CD4-positive, alpha-beta T cell treated with Interleukin-10 for 1 hour (primary cell): ENCODE data around the gene WWTR1.

ENCODE experiments used
- DNase-seq: peaks from one replicate; pipeline ENCODE4 v3.0.0-alpha.2; 2020

Gene WWTR1

GRCh38 chr3:149560001-149560400 lies 97.8 kb downstream of the WWTR1 start:
- DNase-seq: no peak

GRCh38 chr3:149559525-149559924 lies 98.3 kb downstream of the WWTR1 start:
- no peak for DNase-seq

DNA sequence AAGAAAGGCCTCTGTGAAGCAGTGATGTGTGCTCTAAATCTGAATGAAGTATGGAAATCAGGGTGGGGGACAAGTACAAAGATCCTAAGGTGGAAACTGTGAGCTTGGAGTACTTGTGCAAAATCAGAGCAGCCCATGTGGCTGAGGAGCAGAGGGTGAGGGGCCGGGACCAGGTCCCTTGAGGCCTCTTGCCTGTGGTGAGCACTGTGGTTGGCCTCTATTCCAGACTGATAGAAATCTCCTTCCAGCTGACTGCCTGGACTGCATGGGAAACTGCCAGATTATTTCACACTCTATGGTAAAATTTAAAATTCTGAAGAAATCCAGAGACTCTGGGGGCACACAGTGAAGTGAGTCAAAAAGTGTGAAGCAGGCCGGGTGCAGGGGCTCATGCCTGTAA lies 101.9 kb downstream of the WWTR1 start:
- no peak for DNase-seq

- DNase-seq: no peak
These were observed 103.0 kb downstream of the WWTR1 start for GRCh38 chr3:149554826-149555225.

DNA sequence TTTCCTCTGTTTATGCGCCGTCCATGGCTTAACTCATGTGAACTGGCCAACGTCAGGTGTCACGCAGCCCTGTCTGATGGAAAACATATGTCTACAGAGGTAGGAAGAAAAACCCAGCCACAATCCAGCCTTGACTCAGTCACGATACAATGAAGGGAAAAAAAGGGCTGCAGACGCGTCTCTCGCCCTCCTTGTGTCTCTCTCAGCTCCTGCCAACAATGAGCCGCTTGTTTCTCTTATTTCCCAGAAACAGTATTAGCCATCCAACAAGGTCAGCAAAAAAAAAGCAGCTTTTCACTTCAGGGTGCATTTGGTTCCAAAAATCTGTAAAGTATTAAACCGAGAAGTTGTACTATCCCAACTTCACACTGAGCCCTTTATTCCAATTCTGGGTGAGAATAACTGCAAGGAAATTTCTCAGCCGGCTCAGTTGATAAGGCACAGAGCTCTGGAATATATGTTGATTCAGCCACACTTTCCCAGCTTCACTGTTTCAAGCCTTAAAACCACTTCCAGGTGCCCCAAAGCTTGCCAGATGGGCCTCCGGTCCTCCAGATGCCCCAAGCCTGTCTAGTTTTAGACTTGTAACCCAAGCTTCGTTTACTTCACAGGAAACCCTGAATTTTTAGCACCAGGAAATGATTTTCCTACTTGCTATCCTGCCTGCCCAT lies 103.9 kb downstream of the WWTR1 start:
- no peak for DNase-seq

DNA sequence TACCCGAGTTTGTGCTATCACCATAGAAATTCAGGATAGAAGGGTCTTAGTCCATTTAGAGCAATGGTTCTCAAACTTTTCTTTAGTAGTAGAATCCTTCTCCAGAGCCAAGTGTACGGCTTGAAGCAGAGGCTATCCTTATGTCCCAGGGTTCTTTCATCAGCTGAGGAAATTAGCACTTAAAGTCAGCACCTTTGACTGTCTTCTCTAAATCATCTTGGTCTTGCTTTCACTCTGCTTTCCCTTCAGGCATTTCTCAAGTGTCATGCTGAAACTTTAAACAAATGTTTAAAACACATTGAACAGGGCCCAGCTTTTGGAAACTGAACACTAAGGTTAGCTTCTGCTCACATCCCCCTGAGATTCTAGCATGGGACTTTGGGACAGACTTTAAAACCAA lies 105.1 kb downstream of the WWTR1 start:
- DNase-seq: no peak

DNA sequence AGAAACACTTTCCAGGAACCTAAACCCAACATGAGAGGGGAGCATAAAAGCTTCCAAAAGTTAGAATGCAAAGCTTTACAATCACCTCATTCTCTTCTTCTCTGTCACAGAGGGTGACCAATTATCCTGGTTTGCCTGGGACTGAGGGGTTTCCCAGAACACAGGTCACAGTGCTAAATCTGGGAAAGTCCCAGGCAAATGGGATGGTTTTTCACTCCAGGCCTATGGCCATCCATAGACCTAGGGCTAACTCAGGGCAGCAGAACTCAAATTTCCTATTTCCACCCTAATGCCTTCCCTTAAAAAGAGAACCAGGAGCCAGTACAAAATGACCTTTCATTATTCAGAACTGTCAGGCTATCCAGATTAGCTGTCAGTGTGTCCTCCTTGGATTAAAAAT lies 106.3 kb downstream of the WWTR1 start:
- no peak for DNase-seq

- DNase-seq: no peak
These were observed 109.2 kb downstream of the WWTR1 start for GRCh38 chr3:149548669-149549065.

DNA sequence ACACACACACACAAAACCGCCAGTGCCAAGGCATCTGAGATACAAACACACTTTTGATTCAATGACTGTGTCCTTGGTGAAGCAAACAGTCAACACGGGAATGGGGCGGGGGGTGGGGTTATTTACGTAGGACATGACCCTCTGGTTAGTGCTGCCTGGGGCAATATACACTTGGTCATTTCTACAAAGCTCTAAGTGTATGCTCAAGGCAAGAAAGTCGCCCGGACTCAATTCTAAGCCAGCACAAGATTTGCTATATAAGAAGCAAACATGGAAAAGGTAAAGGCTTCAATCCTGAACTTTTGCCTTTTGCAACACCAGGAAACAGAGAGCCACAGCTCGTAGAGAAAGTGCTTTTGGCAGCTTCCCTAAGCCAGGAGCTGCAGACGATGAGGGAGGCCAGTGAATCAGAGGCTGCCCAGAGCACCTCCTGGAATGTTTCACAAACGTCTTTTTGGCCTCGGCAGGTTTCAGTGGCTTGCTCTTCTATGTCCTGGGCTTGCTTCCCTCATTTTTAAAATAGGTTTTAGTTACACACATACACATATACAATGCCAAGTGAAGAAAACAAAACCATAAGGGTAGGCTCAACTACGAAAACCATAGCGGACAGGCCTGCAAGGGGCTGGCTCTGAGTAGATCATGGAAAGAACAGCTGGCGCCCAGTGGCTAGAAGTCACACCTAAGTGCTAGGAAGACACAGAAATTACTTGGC lies 109.7 kb downstream of the WWTR1 start:
- DNase-seq: no peak

DNA sequence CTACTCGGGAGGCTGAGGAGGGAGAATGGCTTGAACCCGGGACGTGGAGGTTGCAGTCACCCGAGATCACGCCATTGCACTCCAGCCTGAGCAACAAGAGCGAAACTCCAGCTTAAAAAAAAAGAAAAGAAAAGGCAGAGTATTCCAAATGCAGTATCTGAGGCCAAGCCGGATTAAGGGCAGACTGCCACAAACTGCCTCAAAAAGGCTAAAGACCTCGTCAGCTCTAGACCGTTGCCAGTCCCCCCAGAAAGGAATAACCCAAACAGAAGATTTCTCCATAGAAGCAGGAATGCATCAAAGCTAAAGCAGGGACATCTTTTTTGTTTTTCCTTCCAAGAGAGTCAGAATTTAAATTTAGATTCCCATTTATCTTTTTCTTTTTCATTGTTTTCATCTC lies 110.4 kb downstream of the WWTR1 start:
- DNase-seq: no peak

DNA sequence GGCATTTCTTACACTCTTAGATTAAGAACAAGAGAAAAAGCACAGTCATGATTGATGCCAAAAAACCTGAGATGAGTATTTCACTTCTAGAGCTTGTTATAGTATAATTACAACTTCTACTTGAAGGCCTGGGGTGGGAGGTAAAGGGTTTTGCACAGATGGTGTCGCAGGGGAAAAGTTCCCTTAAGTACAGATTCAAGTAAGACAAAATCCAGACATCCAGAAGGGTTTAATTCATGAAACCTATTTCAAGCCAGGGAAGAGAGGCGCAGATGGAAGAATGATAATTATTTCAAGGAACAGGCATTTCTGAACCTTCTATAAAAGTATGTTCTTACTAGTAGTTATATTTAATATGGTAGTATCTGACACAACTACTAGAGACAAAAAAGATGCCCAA lies 112.8 kb downstream of the WWTR1 start:
- DNase-seq: no peak

GRCh38 chr3:149542375-149543312 lies 115.2 kb downstream of the WWTR1 start:
- DNase-seq: no peak

GRCh38 chr3:149541091-149541491 lies 116.7 kb downstream of the WWTR1 start:
- no peak for DNase-seq

GRCh38 chr3:149538371-149538770 lies 119.5 kb downstream of the WWTR1 start:
- no peak for DNase-seq

DNA sequence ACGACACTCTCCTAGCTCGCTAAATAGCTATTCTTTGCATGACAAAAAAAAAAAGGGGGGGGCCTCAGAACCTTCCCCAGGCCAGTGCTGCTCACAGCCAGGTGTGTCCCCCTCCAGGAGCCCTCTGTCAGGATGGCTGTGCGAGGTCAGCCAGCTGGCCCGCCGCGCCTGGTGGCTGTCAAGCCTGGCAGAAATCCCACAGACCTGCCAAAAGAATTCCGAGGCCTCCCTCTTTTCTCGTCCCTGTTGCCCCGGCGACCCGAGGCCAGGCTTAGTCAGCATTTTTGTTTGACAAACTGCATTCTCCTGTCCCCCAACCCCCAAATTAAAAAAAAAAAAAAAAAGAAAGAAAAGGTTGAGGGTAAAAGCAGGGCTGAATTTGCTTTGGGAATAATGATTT lies 121.4 kb downstream of the WWTR1 start:
- no peak for DNase-seq

DNA sequence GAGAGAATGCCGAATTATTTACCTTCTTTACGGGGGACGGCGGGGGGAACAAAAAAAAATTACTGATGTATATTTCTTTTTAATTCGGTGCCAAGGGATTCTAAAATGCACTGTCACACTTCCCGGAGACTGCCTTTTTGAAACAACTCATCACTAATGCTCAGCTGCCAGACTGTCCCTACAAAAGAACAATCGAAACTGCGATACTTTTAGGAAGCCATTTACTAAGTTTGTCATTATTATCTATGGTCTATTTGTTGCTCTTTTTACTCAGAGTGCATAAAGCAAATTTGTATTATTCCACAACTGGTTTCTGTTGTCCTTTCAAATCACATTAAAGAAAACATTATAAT lies 122.5 kb downstream of the WWTR1 start:
- no peak for DNase-seq

- no peak for DNase-seq
These were observed 123.0 kb downstream of the WWTR1 start for GRCh38 chr3:149534671-149535332.

DNA sequence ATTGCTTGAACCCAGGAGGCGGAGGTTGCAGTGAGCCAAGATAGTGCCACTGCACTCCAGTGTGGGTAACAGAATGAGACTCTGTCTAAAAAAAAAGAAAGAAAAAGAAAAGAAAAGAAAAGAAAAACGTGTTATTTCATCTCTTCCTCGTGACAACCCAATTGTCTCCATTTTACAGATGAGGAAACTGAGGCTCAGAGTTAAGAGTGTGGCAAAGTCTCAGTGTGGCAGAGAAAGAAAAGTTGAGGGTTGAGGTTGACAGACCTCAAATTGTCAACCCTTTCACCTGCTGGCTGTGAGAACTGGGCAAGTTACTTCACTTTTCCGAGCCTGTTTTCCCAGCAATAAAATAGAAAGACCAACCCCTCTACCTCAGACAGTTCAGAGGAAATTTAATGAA lies 123.7 kb downstream of the WWTR1 start:
- no peak for DNase-seq

GRCh38 chr3:149532489-149533180 lies 125.2 kb downstream of the WWTR1 start:
- DNase-seq: no peak

GRCh38 chr3:149529099-149529498 lies 128.7 kb downstream of the WWTR1 start:
- DNase-seq: no peak

DNA sequence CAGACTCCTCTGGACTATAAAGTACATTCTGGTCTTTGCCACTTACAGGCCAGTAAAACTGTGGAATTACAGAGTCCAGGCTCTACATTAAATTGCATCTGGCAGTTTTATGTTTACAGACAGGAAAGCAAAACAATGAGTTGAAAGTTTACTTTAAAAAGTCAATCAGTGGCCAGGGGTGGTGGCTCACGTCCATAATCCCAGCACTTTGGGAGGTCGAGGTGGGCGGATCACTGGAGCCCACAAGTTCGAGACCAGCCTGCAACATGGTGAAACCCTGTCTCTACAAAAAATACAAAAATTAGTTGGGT lies 129.5 kb downstream of the WWTR1 start:
- no peak for DNase-seq

DNA sequence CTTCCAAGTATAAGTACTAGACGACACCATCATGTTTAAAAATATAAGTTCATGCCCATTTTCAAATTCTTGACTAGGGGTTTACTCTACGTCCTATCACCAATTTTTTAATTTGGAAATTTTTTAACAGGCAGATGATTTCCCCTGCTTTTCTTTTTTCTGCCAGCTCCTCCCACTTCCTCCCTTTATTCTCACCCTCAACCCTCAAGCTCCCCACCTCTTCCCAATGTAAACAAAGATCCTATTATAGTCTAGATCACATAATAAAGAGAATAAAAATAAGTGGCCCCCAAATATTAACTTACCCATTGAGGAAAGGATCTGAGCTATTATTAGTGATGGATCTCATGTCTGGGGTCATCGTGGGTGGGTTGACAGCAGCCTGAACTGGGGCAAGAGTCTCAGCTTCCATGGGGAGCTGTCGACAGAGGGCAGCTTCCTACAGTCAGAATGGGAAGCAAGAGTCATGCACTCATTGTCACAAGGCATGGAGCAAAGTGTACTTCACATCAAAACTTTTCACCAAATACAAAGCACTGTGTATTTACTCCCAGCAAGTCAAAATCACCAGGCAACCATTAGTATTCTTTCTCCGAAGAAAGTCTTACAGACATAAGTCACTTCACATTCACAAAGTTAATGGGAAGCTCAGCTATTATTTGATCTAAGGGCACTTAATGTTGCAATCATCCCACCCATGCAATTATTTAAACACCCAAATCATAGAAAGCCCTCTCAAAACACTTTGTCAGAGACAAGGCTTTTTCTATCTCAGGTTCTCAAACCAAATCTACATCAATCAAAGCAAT lies 130.1 kb downstream of the WWTR1 start:
- DNase-seq: no peak
